T-cell (primary cell): ENCODE measurements around the gene USO1. TPM values are rescaled to one million over a fixed set of nuclear protein-coding genes. Genes with fewer than 3 reads are reported as not detected.
A peak's percentile ranks its signal among the peaks of the same experiment; 100 is the strongest.

Source experiments
- ATAC-seq, 4 experiments: fragments of 200-7000 bp in 3 of 4; fragments of 150-1000 bp in 1 of 4; cut with Tn5 transposase; replicated peaks in 1 of 4; 1 replicate in 3 of 4; 2 replicates in 1 of 4; pipeline ENCODE4 v1.10.0; 2021; ENCODE audit warnings: moderate library complexity in 3 of 4, mild to moderate bottlenecking in 2 of 4, moderate number of reproducible peaks in 1 of 4
- CTCF ChIA-PET, 2 donors: fragments of 300-600 bp; sonication (Branson Sonifier 250); formaldehyde crosslinking; loops; one replicate each; lab custom pipeline; 2022; ENCODE audit warnings: antibody characterized with exemption in 2 of 2; lab: Charles Lee
- POLR2A ChIA-PET, 2 donors: fragments of 300-600 bp; sonication (Branson Sonifier 250); formaldehyde crosslinking; loops; one replicate each; lab custom pipeline; 2022; ENCODE audit warnings: antibody characterized with exemption in 2 of 2; lab: Charles Lee
- DNase-seq, 35 experiments: peaks; one replicate each; pipeline versions ENCODE4 v3.0.0 to v3.0.0-alpha.2; 2013 to 2023
- H3K27ac ChIP-seq: one replicate; pipeline ENCODE4 v1.5.1; 2013; ENCODE audit warnings: low read length
- H3K27me3 ChIP-seq, 2 experiments: replicated peaks in 1 of 2; 1 replicate in 1 of 2; 2 replicates in 1 of 2; pipeline versions ENCODE4 v1.6.1 to v1.7.0; 2013; ENCODE audit warnings: low read length in 1 of 2, mixed read lengths in 1 of 2; ENCODE audit not compliant: control insufficient read depth in 2 of 2, insufficient read depth in 2 of 2; ENCODE audit errors: extremely low read depth in 1 of 2
- H3K36me3 ChIP-seq, 2 donors: 1 replicate in 1 of 2; 2 replicates in 1 of 2; pipeline versions ENCODE4 v1.6.1 to v1.7.0; 2013; ENCODE audit warnings: low read length in 1 of 2; ENCODE audit not compliant: control insufficient read depth in 2 of 2, insufficient read depth in 1 of 2; ENCODE audit errors: extremely low read depth in 1 of 2
- H3K4me1 ChIP-seq, 2 experiments: 1 replicate in 1 of 2; 2 replicates in 1 of 2; pipeline versions ENCODE4 v1.6.1 to v1.7.0; 2013; ENCODE audit warnings: low read length in 2 of 2, mixed read lengths in 1 of 2; ENCODE audit not compliant: insufficient read depth in 2 of 2, control insufficient read depth in 1 of 2; ENCODE audit errors: extremely low read depth in 1 of 2
- H3K4me3 ChIP-seq, 2 donors: 1 replicate in 1 of 2; 2 replicates in 1 of 2; pipeline versions ENCODE4 v1.5.1 to v1.7.0; 2013; ENCODE audit warnings: mild to moderate bottlenecking in 2 of 2, low read length in 1 of 2, moderate library complexity in 1 of 2; ENCODE audit not compliant: control insufficient read depth in 1 of 2; ENCODE audit errors: extremely low read depth in 1 of 2
- H3K9me3 ChIP-seq: 2 replicates; pipeline ENCODE4 v1.7.0; 2013
- H3K27ac Mint-ChIP-seq, 2 donors: one replicate each; pipeline ENCODE4 v1.8.0; 2020 to 2021; ENCODE audit warnings: mild to moderate bottlenecking in 2 of 2, mixed read lengths in 2 of 2
- H3K27me3 Mint-ChIP-seq, 2 donors: one replicate each; pipeline ENCODE4 v1.8.0; 2021 to 2022; ENCODE audit warnings: mixed read lengths in 2 of 2
- H3K36me3 Mint-ChIP-seq: one replicate; pipeline ENCODE4 v1.8.0; 2021; ENCODE audit warnings: mixed read lengths
- H3K4me1 Mint-ChIP-seq, 3 donors: one replicate each; pipeline ENCODE4 v1.8.0; 2020 to 2022; ENCODE audit warnings: mixed read lengths in 3 of 3, mild to moderate bottlenecking in 1 of 3
- H3K4me3 Mint-ChIP-seq, 3 donors: one replicate each; pipeline ENCODE4 v1.8.0; 2020 to 2022; ENCODE audit warnings: mild to moderate bottlenecking in 3 of 3, mixed read lengths in 3 of 3, moderate library complexity in 3 of 3
- H3K9me3 Mint-ChIP-seq, 3 donors: one replicate each; pipeline ENCODE4 v1.8.0; 2020 to 2022; ENCODE audit warnings: mixed read lengths in 3 of 3
- WGBS: methylation state at CpG from one replicate; pipeline ENCODE4 v1.1.5; 2013; ENCODE audit warnings: missing lambda C conversion rate; ENCODE audit not compliant: insufficient coverage; 5-methylcytosine and 5-hydroxymethylcytosine counted together
- total RNA-seq, 35 experiments: library from RNA in 6 of 35; stranded (reverse) in 6 of 35; fragments of 120-200 nt in 1 of 35; gene quantifications; one replicate each; pipeline versions ENCODE4 v1.2.1 to v1.2.4 and lab custom pipeline; 2013 to 2026

Gene USO1
- total RNA-seq, 5 donors from 2014 or later (not counting 1 experiment from before 2014, with no cell fraction given), result 24.9 to 40.5 (median 34.6) TPM

- Mint-ChIP-seq H3K4me1 (peaks cover 35 to 43% (median 42%) of the 10 kb centered on the region in 3 donors), H3K36me3 (peaks cover 7% of the 10 kb centered on the region), H3K9me3 (no peaks in the 10 kb centered on the region), H3K4me3 (no peak overlapping the region), H3K27me3 (no peaks in the 10 kb centered on the region), H3K27ac (peak overlapping the region in 1 of 2 donors; percentile 16)
- peaks cover 17 to 26% of the 10 kb centered on the region in 2 experiments for H3K4me1 ChIP-seq
- H3K4me3 ChIP-seq, result no peak overlapping the region
- H3K9me3 ChIP-seq, result no peaks in the 10 kb centered on the region
- ATAC-seq (no peak), DNase-seq (no peak)
- ChIA-PET CTCF (interaction anchor here in 1 of 2 donors (0.7 to 1.2 kb wide), 3 partner anchors 24 to 1274 kb away, joined by 3 to 5 read pairs (median 4); partner anchors contain the start of genes G3BP2, RCHY1 and THAP6), POLR2A (interaction anchor here in 1 of 2 donors (0.7 to 1.6 kb wide), 3 partner anchors 16 to 27 kb away, joined by 4 to 5 read pairs (median 4); partner anchors contain the start of gene USO1)
- no peak overlapping the region for H3K27ac ChIP-seq
- H3K36me3 ChIP-seq, result peaks cover 0 to 2% of the 10 kb centered on the region in 2 donors
- WGBS, result 83% methylated on average over 2 of the region's 3 CpGs
- no peaks in the 10 kb centered on the region for H3K27me3 ChIP-seq
Observed at GRCh38 chr4:75696581-75696980, 27.8 kb upstream of the USO1 start.

GRCh38 chr4:75698162-75698962 lies 26.0 kb upstream of the USO1 start:
- peaks cover 0 to 2% of the 10 kb centered on the region in 2 donors for H3K36me3 ChIP-seq
- Mint-ChIP-seq H3K4me3 (peak overlapping the region; percentile 14 to 32 (median 17)), H3K9me3 (no peaks in the 10 kb centered on the region), H3K27me3 (no peaks in the 10 kb centered on the region), H3K36me3 (peaks cover 7% of the 10 kb centered on the region), H3K27ac (peak overlapping the region; percentile 79 to 90), H3K4me1 (peaks cover 35 to 43% (median 42%) of the 10 kb centered on the region in 3 donors)
- H3K4me1 ChIP-seq, result peaks cover 17 to 26% of the 10 kb centered on the region in 2 experiments
- ATAC-seq (peak; percentile 37 to 78 (median 70)), DNase-seq (peak in 6 of 35 experiments; percentile 3 to 47 (median 20))
- CTCF ChIA-PET, result interaction anchor here (0.5 to 1.1 kb wide), 2 partner anchors 26 to 212 kb away, joined by 3 read pairs; partner anchors contain the start of gene USO1 (in 1 of the 2)
- POLR2A ChIA-PET, result interaction anchor here in 1 of 2 donors (0.6 to 1.5 kb wide), 3 partner anchors 25 to 216 kb away, joined by 3 to 4 read pairs (median 3); partner anchors contain the start of gene USO1
- WGBS, result 39% methylated on average over 3 of the region's 6 CpGs
- no peak overlapping the region for H3K4me3 ChIP-seq
- H3K27me3 ChIP-seq, result no peaks in the 10 kb centered on the region
- H3K27ac ChIP-seq, result peak overlapping the region; percentile 86
- H3K9me3 ChIP-seq, result no peaks in the 10 kb centered on the region

GRCh38 chr4:75698963-75699228 lies 25.5 kb upstream of the USO1 start:
- Histone ChIP-seq H3K4me1 (peaks cover 17 to 26% of the 10 kb centered on the region in 2 experiments), H3K27me3 (no peaks in the 10 kb centered on the region), H3K9me3 (no peaks in the 10 kb centered on the region), H3K27ac (peak overlapping the region; percentile 86), H3K4me3 (no peak overlapping the region), H3K36me3 (peaks cover 0 to 2% of the 10 kb centered on the region in 2 donors)
- H3K4me1 Mint-ChIP-seq, result peaks cover 35 to 43% (median 42%) of the 10 kb centered on the region in 3 donors
- 21% methylated on average over 2 of the region's 2 CpGs for WGBS
- no peaks in the 10 kb centered on the region for H3K27me3 Mint-ChIP-seq
- no peak for DNase-seq
- no peaks in the 10 kb centered on the region for H3K9me3 Mint-ChIP-seq
- peak; percentile 5 to 58 (median 39) for ATAC-seq
- peaks cover 6% of the 10 kb centered on the region for H3K36me3 Mint-ChIP-seq
- ChIA-PET CTCF (interaction anchor here in 1 of 2 donors (0.5 kb wide), 1 partner anchor 211 kb away, joined by 3 read pairs; no protein-coding TSS in a partner anchor), POLR2A (interaction anchor here in 1 of 2 donors (1.5 kb wide), 1 partner anchor 25 kb away, joined by 4 read pairs; the partner anchor contains the start of gene USO1)
- H3K4me3 Mint-ChIP-seq, result peak overlapping the region in 1 of 3 donors; percentile 14
- peak overlapping the region; percentile 79 to 90 for H3K27ac Mint-ChIP-seq

- Histone ChIP-seq H3K36me3 (peaks cover 0 to 2% of the 10 kb centered on the region in 2 donors), H3K27me3 (no peaks in the 10 kb centered on the region), H3K4me1 (peaks cover 17 to 26% of the 10 kb centered on the region in 2 experiments), H3K4me3 (no peak overlapping the region), H3K9me3 (no peaks in the 10 kb centered on the region), H3K27ac (peak overlapping the region; percentile 86)
- no peak for DNase-seq
- WGBS, result no CpG with 5 or more reads among the region's 1 CpG
- Mint-ChIP-seq H3K27me3 (no peaks in the 10 kb centered on the region), H3K36me3 (peaks cover 2% of the 10 kb centered on the region), H3K9me3 (no peaks in the 10 kb centered on the region), H3K4me3 (peak overlapping the region in 2 of 3 donors; percentile 2 to 14), H3K4me1 (peaks cover 35 to 43% (median 42%) of the 10 kb centered on the region in 3 donors), H3K27ac (peak overlapping the region; percentile 79 to 90)
- ATAC-seq, result no peak
- POLR2A ChIA-PET, result no interaction called here
- CTCF ChIA-PET, result no interaction called here
Observed at GRCh38 chr4:75699299-75699698, 25.1 kb upstream of the USO1 start.

- Histone ChIP-seq H3K27ac (no peak overlapping the region), H3K4me3 (no peak overlapping the region), H3K4me1 (peaks cover 6 to 10% of the 10 kb centered on the region in 2 experiments), H3K36me3 (no peaks in the 10 kb centered on the region), H3K9me3 (no peaks in the 10 kb centered on the region), H3K27me3 (no peaks in the 10 kb centered on the region)
- ATAC-seq, result no peak
- Mint-ChIP-seq H3K9me3 (no peaks in the 10 kb centered on the region), H3K27ac (no peak overlapping the region), H3K36me3 (peaks cover 4% of the 10 kb centered on the region), H3K27me3 (no peaks in the 10 kb centered on the region), H3K4me3 (no peak overlapping the region), H3K4me1 (peaks cover 16 to 17% (median 16%) of the 10 kb centered on the region in 3 donors)
- ChIA-PET CTCF (interaction anchor here in 1 of 2 donors (0.8 kb wide), 1 partner anchor 53 kb away, joined by 4 read pairs; no protein-coding TSS in a partner anchor), POLR2A (no interaction called here)
- DNase-seq, result no peak
- WGBS, result 58% methylated on average over 2 of the region's 4 CpGs
Observed at GRCh38 chr4:75702919-75703411, 21.4 kb upstream of the USO1 start.
